Adrenal gland (tissue), 5 donors: Measurements from ENCODE around the gene ICAM1.

Source experiments
- CTCF ChIP-seq, 6 experiments: fragments of 450-650 bp in 4 of 6; fragments of 200-600 bp in 2 of 6; sonication (generic) in 1 of 6; IDR thresholded peaks; 1 replicate in 5 of 6; 2 replicates in 1 of 6; pipeline versions ENCODE4 v1.5.1 to v1.8.0; 2016 to 2021; ENCODE audit warnings: antibody characterized with exemption in 6 of 6, mild to moderate bottlenecking in 2 of 6, moderate library complexity in 1 of 6
- POLR2A ChIP-seq, 2 donors: fragments of 450-650 bp; IDR thresholded peaks; one replicate each; pipeline ENCODE4 v1.6.1; 2017; ENCODE audit warnings: antibody characterized with exemption in 2 of 2, mild to moderate bottlenecking in 2 of 2, moderate library complexity in 1 of 2
- donor health status: DM: no; HTN: no; CAD: no.

GRCh38 chr19:10277795-10278589 lies 7.1 kb downstream of the ICAM1 start:
- TF ChIP-seq CTCF (IDR thresholded peaks at IDR 0.05) = no peak
- no peak for TF ChIP-seq POLR2A (IDR thresholded peaks at IDR 0.05)
